HFFc6 (cell line): ENCODE results near the gene MAFG. TPM values are rescaled to one million over a fixed set of nuclear protein-coding genes. Genes with fewer than 3 reads are reported as not detected.

Source experiments
- DNase-seq: peaks from one replicate; pipeline ENCODE4 v3.0.0-alpha.2; 2018
- H3K27ac Mint-ChIP-seq: 2 replicates; pipeline ENCODE4 v1.8.0; 2020; ENCODE audit warnings: mild to moderate bottlenecking, mixed read lengths
- H3K27me3 Mint-ChIP-seq: 2 replicates; pipeline ENCODE4 v1.8.0; 2021; ENCODE audit warnings: mild to moderate bottlenecking, moderate library complexity, mixed read lengths; ENCODE audit not compliant: insufficient read depth
- H3K36me3 Mint-ChIP-seq: 2 replicates; pipeline ENCODE4 v1.8.0; 2021; ENCODE audit warnings: low read depth, mixed read lengths
- H3K4me1 Mint-ChIP-seq: 2 replicates; pipeline ENCODE4 v1.8.0; 2020; ENCODE audit warnings: low read depth, mixed read lengths
- H3K4me3 Mint-ChIP-seq: 2 replicates; pipeline ENCODE4 v1.8.0; 2020; ENCODE audit warnings: mild to moderate bottlenecking, moderate library complexity, mixed read lengths
- H3K9me3 Mint-ChIP-seq: 2 replicates; pipeline ENCODE4 v1.8.0; 2020; ENCODE audit warnings: mild to moderate bottlenecking, mixed read lengths
- total RNA-seq, 6 experiments: library from RNA; stranded (reverse); fragmentation: NEBNext Ultra II Directional; extraction: Animal tissue kit (Norgen Biotek cat#: 25700); gene quantifications; 2 replicates in 1 of 6; 3 replicates in 5 of 6; pipeline ENCODE4 v1.2.3, GENCODE V29; 2021
- TF ChIP-seq, protein P1 (sequence below): fragments of 200-600 bp; sonication (generic); IDR thresholded peaks from 2 replicates; pipeline ENCODE4 v1.5.0; 2021; ENCODE audit warnings: antibody characterized with exemption, mild to moderate bottlenecking

MAFG gene
- total RNA-seq, 6 experiments from 2014 or later = 17.7 to 22.4 (median 18.2) TPM

DNA sequence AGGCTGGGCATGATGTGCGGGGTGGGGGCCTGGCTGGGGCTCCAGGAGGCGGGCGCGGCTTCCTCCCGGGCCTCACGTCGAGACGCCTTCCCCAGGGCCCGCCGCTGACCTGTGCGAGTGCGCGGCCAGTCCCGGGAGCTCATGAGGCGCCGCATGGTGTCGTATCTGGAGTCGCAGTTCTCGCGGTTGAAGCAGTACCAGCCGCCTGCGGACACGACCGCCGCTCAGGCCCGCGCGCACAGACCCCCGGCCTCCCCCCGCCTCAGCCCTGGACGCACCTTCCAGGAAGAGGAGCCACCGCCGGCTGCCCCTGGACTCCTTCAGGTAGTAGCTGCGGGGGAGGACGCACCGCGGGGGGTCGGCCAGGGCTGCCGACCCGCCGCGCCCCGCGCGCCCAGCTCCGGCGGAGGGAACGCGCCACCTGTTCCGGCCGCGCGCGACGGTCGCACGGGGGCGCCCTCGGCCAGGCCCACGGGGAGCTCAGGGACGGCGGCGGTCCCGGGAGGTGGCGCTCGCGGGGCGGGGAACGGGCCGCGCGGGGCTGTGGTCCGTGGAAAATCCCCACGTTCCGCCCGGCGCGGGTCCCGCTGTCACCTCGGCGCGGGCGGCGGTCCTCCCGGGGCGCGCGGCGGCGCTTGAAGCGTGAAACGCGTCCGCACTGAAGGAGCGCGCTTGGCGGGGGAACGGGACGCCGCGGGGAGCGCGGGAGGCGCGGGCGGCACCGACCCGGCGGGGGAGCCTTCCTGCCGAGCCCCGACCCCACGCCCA is 32.0 kb upstream of the MAFG start:
- TF ChIP-seq, protein P1, sequence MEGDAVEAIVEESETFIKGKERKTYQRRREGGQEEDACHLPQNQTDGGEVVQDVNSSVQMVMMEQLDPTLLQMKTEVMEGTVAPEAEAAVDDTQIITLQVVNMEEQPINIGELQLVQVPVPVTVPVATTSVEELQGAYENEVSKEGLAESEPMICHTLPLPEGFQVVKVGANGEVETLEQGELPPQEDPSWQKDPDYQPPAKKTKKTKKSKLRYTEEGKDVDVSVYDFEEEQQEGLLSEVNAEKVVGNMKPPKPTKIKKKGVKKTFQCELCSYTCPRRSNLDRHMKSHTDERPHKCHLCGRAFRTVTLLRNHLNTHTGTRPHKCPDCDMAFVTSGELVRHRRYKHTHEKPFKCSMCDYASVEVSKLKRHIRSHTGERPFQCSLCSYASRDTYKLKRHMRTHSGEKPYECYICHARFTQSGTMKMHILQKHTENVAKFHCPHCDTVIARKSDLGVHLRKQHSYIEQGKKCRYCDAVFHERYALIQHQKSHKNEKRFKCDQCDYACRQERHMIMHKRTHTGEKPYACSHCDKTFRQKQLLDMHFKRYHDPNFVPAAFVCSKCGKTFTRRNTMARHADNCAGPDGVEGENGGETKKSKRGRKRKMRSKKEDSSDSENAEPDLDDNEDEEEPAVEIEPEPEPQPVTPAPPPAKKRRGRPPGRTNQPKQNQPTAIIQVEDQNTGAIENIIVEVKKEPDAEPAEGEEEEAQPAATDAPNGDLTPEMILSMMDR = peak; percentile 82
- Mint-ChIP-seq H3K27me3 (peaks cover 7% of the 10 kb centered on the region), H3K4me1 (peaks cover 4% of the 10 kb centered on the region; the same call in 1 of the 2 replicates), H3K9me3 (no peaks in the 10 kb centered on the region), H3K4me3 (no peak overlapping the region), H3K27ac (no peak overlapping the region), H3K36me3 (no peaks in the 10 kb centered on the region)
- DNase-seq = no peak

- H3K36me3 Mint-ChIP-seq = no peaks in the 10 kb centered on the region
- H3K27ac Mint-ChIP-seq = no peak overlapping the region
- TF ChIP-seq, protein P1 = no peak
- H3K27me3 Mint-ChIP-seq = peaks cover 7% of the 10 kb centered on the region
- H3K4me3 Mint-ChIP-seq = no peak overlapping the region
- no peak for DNase-seq
- no peaks in the 10 kb centered on the region for H3K4me1 Mint-ChIP-seq
- no peaks in the 10 kb centered on the region for H3K9me3 Mint-ChIP-seq
Measured at GRCh38 chr17:81958633-81959342, 31.3 kb upstream of the MAFG start.

- Mint-ChIP-seq H3K9me3 (no peaks in the 10 kb centered on the region), H3K4me3 (no peak overlapping the region), H3K27me3 (peaks cover 7% of the 10 kb centered on the region), H3K27ac (no peak overlapping the region), H3K36me3 (no peaks in the 10 kb centered on the region), H3K4me1 (no peaks in the 10 kb centered on the region)
- TF ChIP-seq, protein P1 = no peak
- DNase-seq = no peak
Measured at GRCh38 chr17:81957691-81958432, 30.3 kb upstream of the MAFG start.

- H3K4me1 Mint-ChIP-seq = no peaks in the 10 kb centered on the region
- no peak overlapping the region for H3K27ac Mint-ChIP-seq
- H3K27me3 Mint-ChIP-seq = peaks cover 4% of the 10 kb centered on the region
- H3K36me3 Mint-ChIP-seq = no peaks in the 10 kb centered on the region
- H3K9me3 Mint-ChIP-seq = no peaks in the 10 kb centered on the region
- TF ChIP-seq, protein P1 = no peak
- DNase-seq = no peak
- no peak overlapping the region for H3K4me3 Mint-ChIP-seq
Measured at GRCh38 chr17:81956607-81957589, 29.4 kb upstream of the MAFG start.
